Activated CD8-positive, alpha-beta memory T cell treated with anti-CD3 and anti-CD28 coated beads, Interleukin-2, amount 50 U/mL, for 4 hours (primary cell): ENCODE data around the gene ANK2.
"Not testable (repeated sequence)": the region's sequence is repeated elsewhere in the genome, so short reads cannot be mapped to it uniquely, and the experiment has no call there.

ENCODE experiments used
- DNase-seq: peaks from one replicate; pipeline ENCODE4 v3.0.0-alpha.2; 2020

ANK2 gene

GRCh38 chr4:113154281-113154680 is 104.8 kb downstream of the ANK2 start:
- DNase-seq, result no peak

GRCh38 chr4:113157086-113157857 is 107.8 kb downstream of the ANK2 start:
- DNase-seq, result no peak

GRCh38 chr4:113159942-113160545 is 110.6 kb downstream of the ANK2 start:
- no peak for DNase-seq

DNA sequence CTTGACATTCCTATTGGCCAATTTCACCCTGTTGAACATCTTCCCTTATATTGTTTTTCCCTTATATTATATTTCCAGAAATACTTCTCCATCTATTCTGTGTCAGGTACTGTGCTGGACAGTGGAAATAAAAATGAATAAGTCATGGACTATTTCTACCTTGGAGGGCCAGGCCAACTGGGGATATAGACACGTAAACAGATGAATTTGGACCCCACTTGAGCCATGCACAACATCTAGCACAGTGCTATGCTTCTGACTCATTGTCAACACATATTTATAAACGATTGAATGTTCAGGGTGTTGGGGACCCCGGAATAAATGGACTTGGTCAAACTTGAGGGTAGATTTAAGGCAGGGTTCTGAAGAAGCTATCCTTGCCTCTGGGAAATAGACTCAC is 111.1 kb downstream of the ANK2 start:
- DNase-seq, result no peak

DNA sequence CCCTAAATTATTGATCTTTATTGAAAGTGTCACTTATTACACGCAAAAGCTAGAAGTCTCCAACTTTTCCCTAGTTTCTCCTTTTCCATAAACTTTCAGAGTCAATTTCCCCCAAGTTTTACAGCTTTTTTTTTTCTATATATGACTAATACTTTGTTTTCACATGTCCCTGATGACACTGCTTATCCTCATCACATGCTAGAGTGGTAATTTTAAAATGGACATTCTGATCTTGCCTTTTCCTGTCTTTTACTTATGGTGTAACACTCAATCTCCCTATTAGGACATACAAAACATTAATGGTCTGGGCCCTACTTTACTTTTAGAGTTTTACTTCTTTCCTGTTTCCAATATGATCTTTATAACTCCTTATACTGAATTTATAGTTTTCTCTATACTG is 112.6 kb downstream of the ANK2 start:
- no peak for DNase-seq

DNA sequence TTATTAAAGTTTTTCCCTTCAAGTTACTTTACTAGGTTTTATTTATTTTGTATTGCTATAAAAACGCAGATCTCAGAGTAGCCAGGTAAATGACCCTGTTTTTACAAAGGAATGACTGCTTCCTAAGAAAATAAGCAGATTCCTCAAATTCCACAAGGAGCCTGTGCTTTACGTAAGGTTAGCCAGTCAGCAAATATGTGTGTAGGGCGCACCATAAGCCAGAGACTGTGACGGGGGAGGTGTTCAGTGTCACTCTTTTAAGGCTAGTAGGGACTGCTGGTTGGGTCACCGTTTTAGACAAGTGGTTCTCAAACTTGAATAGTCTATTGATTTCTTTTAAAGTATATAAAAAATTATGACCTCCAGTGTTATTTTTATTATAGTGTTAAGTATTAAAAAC is 119.9 kb downstream of the ANK2 start:
- DNase-seq, result no peak

DNA sequence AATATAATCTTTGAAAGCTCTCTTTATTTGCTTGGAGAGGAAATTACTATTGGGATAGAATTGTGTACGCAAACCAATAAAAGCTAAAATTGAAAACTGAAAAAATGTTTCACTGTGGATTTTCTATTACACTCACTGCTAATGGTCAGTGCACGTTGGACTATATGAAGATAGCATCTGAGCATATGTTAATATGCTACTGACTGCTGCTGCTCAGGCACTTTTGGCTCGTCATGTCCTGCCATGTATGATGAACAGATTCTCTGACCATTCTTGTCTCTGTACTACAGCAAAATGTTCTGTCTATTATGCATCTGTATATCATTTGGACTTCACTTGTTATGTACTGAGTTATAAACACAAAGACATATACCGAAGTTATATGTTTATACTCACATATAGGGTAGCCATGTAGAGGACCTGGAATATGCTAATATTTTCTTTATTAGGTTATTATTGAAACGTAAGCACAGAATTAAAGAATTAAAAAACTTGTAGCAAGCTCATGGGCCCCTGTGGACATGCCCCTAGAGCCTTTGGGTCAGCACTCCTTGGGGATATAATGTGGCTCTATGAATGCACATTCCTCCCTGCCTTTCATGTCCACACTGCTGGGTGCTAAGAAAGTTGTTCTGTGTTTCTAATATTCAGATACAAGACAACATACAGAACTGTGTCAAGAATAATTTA is 120.8 kb downstream of the ANK2 start:
- no peak for DNase-seq

GRCh38 chr4:113170805-113171468 is 121.5 kb downstream of the ANK2 start:
- no peak for DNase-seq

DNA sequence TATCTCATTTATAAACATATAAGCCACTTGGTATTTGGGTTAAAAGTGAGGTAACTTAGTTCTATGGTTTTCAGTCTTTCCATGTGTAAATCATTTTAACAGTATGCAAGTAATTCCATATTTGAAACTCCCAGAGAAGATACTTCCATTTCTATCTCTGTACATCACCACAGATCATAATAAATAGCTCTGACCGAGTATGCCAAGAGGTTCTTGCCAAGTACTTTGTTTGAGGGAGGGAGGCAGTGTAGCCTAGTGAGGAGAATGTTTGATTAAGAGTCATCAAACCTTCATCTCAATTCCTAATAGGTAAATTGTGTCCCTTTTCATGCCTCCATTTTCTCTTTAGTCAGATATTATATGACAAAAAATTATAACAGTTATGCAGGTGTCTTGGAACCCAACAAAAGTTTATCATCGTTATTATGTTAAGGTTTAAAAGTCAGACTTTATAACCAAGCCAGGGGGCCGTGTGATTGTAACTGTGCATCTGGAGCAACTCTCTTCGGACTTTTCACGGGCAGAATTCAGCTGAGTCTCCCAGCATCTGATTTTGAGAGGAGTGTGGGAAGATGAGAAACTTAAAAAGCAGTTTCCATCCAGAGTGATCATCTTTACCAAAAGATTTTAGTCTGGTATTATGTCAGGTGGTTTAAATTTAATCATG is 123.8 kb downstream of the ANK2 start:
- no peak for DNase-seq

DNA sequence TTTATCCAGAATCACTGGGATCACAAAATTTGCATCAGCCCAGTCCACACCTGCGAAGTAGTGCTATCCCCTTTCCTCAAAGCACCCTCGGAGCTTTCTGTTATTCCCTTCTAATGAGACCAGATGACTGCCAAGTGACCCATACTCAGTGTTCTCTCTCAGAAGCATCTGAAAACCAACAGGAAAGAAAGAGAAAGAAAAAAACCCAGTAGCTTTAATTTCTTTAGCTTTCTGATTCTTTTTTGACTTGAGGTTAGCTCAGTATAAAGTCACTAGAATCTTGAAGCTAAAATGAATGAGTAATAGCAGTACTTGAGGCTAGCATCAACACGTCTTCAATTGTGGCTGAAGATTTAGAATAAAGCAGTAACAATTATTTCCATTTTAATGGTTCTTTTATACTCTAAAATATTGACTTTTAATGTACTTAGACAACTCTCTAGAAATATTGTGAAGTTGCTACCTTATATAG is 124.4 kb downstream of the ANK2 start:
- DNase-seq, result no peak

DNA sequence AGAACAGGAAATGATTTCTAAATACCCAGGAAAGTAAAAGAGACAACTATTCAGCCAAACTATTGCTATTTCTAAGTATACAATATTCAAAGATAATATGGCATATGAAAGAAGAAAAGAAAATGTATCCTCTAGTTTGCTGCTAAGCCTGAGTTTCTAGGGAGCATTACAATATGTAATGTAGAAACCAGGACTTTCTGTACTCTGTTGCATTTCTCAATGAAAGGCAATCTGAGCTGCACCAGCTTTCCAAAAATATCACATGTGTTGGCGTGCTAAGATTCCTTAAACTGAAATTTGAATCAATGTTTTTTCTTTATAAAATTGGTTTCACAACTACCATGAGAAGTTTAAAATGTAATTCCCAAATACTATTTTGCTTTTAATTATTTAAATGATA is 129.6 kb downstream of the ANK2 start:
- DNase-seq, result no peak

GRCh38 chr4:113179996-113180395 is 130.5 kb downstream of the ANK2 start:
- DNase-seq, result no peak

GRCh38 chr4:113181289-113182007 is 132.0 kb downstream of the ANK2 start:
- no peak for DNase-seq

DNA sequence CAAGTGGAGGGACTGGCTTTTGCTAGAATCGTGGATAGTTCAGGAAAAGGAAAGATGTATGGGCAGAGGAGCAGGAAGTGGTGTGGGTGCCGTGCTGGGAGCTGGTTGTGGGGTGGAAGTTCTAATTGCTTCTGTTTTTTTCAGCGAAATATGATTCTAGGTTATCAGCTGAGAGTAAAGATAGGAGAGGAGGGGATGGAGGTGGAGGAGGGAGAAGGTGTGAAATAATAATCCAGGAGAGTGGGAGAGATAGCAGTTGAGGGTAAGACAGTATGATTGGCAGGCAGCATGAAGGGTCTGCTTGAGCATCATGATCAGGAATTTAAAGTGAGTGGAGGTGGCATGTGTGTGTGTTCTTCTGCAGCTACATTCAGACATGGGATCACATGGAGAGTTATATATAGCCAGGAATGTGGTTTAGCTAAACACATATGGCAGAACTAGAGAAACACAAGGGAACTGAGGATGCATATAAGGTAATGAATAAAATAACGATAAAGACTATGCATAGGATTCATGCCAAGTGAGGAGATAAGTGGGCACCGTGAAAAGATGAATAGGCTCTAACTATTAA is 133.7 kb downstream of the ANK2 start:
- DNase-seq, result no peak

- DNase-seq, result not testable (repeated sequence)
Measured at GRCh38 chr4:113186220-113186619, 136.8 kb downstream of the ANK2 start.

GRCh38 chr4:113186913-113187312 is 137.5 kb downstream of the ANK2 start:
- no peak for DNase-seq

GRCh38 chr4:113187358-113187757 is 137.9 kb downstream of the ANK2 start:
- DNase-seq, result no peak

GRCh38 chr4:113189546-113189945 is 140.1 kb downstream of the ANK2 start:
- DNase-seq, result no peak

GRCh38 chr4:113209153-113209552 is 159.7 kb downstream of the ANK2 start:
- DNase-seq, result no peak

DNA sequence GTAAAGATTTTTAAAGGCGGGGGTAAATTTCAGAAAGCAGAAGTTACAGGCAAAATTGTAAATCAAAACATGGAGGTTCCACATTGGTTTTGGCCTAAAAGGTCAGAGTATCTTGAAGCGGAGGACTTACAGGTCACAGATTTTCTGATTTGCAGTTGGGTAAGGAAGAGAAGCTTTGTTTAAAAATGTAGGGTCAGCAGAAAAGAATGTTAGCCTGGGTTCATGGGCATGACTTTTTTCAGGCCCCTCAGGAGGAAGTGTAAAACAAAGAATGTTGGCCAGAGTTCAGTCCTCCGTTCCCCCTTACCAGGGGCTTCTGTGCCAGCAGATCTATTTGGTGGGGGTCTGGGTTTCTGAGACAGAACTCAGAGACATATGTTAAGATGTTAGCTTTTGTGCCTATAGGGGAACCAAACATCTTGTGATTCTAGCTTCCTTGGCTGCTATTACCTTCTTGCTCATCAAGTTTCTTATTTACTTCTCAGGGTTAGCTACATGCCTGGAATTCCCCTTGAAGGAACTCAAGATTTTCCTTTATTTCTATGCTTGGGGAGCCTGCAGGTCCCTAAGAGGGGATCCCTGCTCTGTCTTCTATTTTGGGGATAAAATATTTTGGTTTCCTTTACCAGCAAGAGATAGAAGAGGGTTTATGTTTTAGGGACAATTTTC is 160.3 kb downstream of the ANK2 start:
- no peak for DNase-seq

DNA sequence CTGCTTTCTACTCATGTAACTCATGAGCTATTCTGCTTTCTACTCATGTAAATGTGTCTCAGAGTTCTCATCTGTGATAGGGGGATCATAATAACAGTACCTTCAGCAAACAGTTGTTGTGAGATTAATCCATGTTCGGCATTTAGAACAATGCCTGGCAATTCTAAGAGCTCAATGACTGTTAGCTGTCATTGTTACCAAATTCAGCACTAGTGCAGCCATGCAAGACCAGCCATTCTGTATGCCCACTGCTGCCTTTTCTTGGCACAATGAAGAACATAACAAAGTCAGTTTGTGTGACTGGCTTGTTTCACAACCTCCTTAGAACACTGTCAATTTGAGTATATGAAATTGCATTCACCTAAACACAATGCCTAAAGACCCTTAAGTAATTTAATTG is 163.2 kb downstream of the ANK2 start:
- no peak for DNase-seq
